ENCODE results near the gene CDK5RAP2.

The CDK5RAP2 gene

GRCh38 chr9:120394058-120394669 is 185.8 kb downstream of the CDK5RAP2 start:
- Histone ChIP-seq H3K36me3 (ENCODE audit: insufficient read depth, low read length) (peaks cover 92% of the 10 kb centered on the region), H3K4me1 (ENCODE audit: insufficient read depth, low read length) (peaks cover 20% of the 10 kb centered on the region), H3K79me2 (ENCODE audit: insufficient read depth, low read length) (no peaks in the 10 kb centered on the region), H3K27me3 (ENCODE audit: insufficient read depth, low read length, poor library complexity) (no peaks in the 10 kb centered on the region), H3K9ac (ENCODE audit: low read depth, low read length) (no peak overlapping the region), H2AFZ (ENCODE audit: low read depth, low read length) (no peak overlapping the region), H3K9me3 (ENCODE audit: insufficient read depth, low read length, severe bottlenecking) (no peaks in the 10 kb centered on the region), H4K20me1 (ENCODE audit: insufficient read depth, low read length) (no peaks in the 10 kb centered on the region), H3K27ac (ENCODE audit: low read length) (peak overlapping the region; percentile 52; the same call in 1 of the 2 replicates), H3K4me3 (ENCODE audit: low read depth in 1 of 2, low read length in 2 of 2) (no peak overlapping the region), H3K4me2 (ENCODE audit: insufficient read depth, low read length) (no peak overlapping the region)
- TF ChIP-seq CTCF (IDR thresholded peaks at IDR 0.05; ENCODE audit: borderline replicate concordance, extremely low read depth, low read length, poor library complexity, severe bottlenecking): no peak
- TF ChIP-seq EZH2 (IDR thresholded peaks at IDR 0.05; ENCODE audit: borderline replicate concordance, low read depth, low read length, severe bottlenecking): no peak
- ATAC-seq (ENCODE audit: insufficient read depth, low read depth) (peak; percentile 87), DNase-seq (peak; percentile 64)

GRCh38 chr9:120393386-120394057 is 186.4 kb downstream of the CDK5RAP2 start:
- H3K4me1 ChIP-seq (ENCODE audit: insufficient read depth, low read length): peaks cover 20% of the 10 kb centered on the region
- peak; percentile 18 for DNase-seq
- H3K4me2 ChIP-seq (ENCODE audit: insufficient read depth, low read length): no peak overlapping the region
- no peak overlapping the region for H2AFZ ChIP-seq (ENCODE audit: low read depth, low read length)
- no peak overlapping the region for H3K4me3 ChIP-seq (ENCODE audit: low read depth in 1 of 2, low read length in 2 of 2)
- peaks cover 92% of the 10 kb centered on the region for H3K36me3 ChIP-seq (ENCODE audit: insufficient read depth, low read length)
- H3K9ac ChIP-seq (ENCODE audit: low read depth, low read length): no peak overlapping the region
- TF ChIP-seq CTCF (IDR thresholded peaks at IDR 0.05; ENCODE audit: borderline replicate concordance, extremely low read depth, low read length, poor library complexity, severe bottlenecking) (no peak), EZH2 (IDR thresholded peaks at IDR 0.05; ENCODE audit: borderline replicate concordance, low read depth, low read length, severe bottlenecking) (no peak)
- no peaks in the 10 kb centered on the region for H3K27me3 ChIP-seq (ENCODE audit: insufficient read depth, low read length, poor library complexity)
- H4K20me1 ChIP-seq (ENCODE audit: insufficient read depth, low read length): no peaks in the 10 kb centered on the region
- H3K9me3 ChIP-seq (ENCODE audit: insufficient read depth, low read length, severe bottlenecking): no peaks in the 10 kb centered on the region
- H3K79me2 ChIP-seq (ENCODE audit: insufficient read depth, low read length): no peaks in the 10 kb centered on the region
- H3K27ac ChIP-seq (ENCODE audit: low read length): peak overlapping the region; percentile 52; the same call in 1 of the 2 replicates
- peak; percentile 59 for ATAC-seq (ENCODE audit: insufficient read depth, low read depth)

GRCh38 chr9:120392711-120393110 is 187.3 kb downstream of the CDK5RAP2 start:
- ATAC-seq (ENCODE audit: insufficient read depth, low read depth) (no peak), DNase-seq (no peak)
- Histone ChIP-seq H2AFZ (ENCODE audit: low read depth, low read length) (no peak overlapping the region), H3K27me3 (ENCODE audit: insufficient read depth, low read length, poor library complexity) (no peaks in the 10 kb centered on the region), H4K20me1 (ENCODE audit: insufficient read depth, low read length) (no peaks in the 10 kb centered on the region), H3K79me2 (ENCODE audit: insufficient read depth, low read length) (no peaks in the 10 kb centered on the region), H3K4me3 (ENCODE audit: low read depth in 1 of 2, low read length in 2 of 2) (no peak overlapping the region), H3K27ac (ENCODE audit: low read length) (no peak overlapping the region), H3K4me2 (ENCODE audit: insufficient read depth, low read length) (no peak overlapping the region), H3K9ac (ENCODE audit: low read depth, low read length) (no peak overlapping the region), H3K4me1 (ENCODE audit: insufficient read depth, low read length) (peaks cover 20% of the 10 kb centered on the region), H3K36me3 (ENCODE audit: insufficient read depth, low read length) (peaks cover 94% of the 10 kb centered on the region), H3K9me3 (ENCODE audit: insufficient read depth, low read length, severe bottlenecking) (no peaks in the 10 kb centered on the region)
- TF ChIP-seq EZH2 (IDR thresholded peaks at IDR 0.05; ENCODE audit: borderline replicate concordance, low read depth, low read length, severe bottlenecking) (no peak), CTCF (IDR thresholded peaks at IDR 0.05; ENCODE audit: borderline replicate concordance, extremely low read depth, low read length, poor library complexity, severe bottlenecking) (no peak)
